HG03064 (cell line): ENCODE results near the gene HDAC4.

ENCODE experiments used
- ATAC-seq: cut with Tn5 transposase; IDR thresholded peaks from one replicate; pipeline ENCODE4 v1.9.1; 2021; ENCODE audit warnings: low read depth; ENCODE audit not compliant: unreplicated experiment

Gene HDAC4

DNA sequence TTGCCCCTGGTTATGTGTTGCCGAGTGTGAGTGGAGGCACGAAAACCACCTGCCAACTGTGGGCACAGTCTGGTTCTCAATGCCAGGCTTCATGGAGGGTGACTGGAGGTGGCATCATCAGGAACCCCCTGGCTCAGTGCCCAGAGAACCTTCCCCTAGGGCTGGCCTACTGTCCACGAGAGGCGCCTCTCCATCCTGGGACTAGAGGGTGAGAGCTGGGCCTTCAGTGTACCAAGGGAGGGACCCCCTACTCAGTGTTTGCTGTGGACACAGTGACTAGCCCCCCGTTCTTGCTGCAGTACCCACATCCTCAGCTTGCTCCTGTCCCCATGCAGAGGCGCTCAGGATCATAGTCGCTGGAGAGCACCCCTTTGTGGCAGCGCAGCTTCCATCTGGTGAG is 202.6 kb downstream of the HDAC4 start:
- ATAC-seq, result no peak

GRCh38 chr2:239197146-239197545 is 203.7 kb downstream of the HDAC4 start:
- no peak for ATAC-seq

DNA sequence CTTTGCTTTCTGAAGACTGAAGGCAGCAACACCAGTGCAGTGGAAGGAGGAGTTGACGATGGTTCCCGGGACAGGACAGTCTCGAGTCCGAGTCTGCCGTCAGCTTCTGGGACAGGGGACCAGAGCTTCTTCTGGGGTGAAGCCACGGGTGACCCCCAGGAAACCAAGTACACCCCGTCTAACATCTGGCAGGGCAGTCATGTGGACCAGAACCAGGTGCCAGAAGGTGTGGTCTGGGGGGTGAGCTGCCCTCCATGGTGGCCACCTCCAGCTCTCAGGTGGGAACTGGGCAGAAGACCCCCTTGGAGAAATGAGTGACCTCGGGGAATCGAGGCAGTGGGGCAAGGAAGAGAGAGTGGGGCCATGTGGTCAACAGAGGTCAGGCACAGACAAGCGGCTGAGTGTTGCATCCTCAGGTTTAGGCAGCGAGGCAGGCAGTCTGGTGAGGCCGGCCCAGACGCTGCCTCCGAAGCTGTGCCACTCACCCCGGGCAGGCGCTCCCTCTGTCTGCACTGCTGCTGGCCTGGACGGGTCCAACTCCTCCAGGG is 204.3 kb downstream of the HDAC4 start:
- ATAC-seq, result no peak

DNA sequence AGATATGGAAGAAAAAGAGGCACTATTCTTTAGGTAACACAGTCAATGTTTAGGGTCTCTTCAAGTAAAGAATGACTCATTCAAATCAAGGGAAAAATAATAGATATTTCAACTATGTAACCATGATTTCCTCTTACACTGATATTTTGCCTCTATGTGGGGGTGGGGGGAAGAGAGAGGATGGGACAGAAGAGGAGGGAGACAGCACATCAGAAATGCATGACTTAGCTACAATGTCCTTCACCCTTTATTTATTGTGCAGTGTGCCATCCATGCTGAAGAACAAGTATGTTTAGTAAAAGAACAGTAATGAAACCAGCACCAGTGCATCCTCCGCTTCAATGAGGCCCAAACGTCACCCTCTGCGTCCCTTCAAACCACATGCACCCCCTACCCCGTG is 204.8 kb downstream of the HDAC4 start:
- ATAC-seq, result no peak

DNA sequence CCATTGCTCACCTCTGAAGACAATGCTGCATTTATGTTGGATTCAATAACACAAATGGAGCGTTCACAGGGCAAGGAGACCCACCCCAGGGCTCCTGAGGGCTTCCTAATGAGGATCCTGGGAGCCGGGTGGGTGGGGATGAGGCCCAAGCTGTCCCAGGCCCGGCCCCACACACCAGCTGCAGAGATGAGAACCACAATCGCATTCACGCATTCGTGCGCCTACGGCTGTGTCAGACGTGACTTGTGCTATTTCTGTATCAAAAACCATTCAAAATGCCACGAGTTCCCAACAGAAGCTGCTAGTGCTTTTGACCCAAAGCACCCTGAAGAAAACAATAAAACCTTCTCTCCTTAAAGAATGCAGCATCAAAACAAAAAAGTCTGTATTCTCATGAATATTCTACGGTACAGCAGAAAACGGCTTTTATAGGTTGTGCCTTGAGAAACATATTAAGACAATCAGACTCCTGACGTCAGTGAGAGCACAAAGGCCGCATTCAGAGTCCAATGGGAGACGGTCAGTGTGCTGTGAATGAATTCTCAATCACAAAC is 205.4 kb downstream of the HDAC4 start:
- ATAC-seq, result no peak

GRCh38 chr2:239194731-239195317 is 206.0 kb downstream of the HDAC4 start:
- no peak for ATAC-seq

DNA sequence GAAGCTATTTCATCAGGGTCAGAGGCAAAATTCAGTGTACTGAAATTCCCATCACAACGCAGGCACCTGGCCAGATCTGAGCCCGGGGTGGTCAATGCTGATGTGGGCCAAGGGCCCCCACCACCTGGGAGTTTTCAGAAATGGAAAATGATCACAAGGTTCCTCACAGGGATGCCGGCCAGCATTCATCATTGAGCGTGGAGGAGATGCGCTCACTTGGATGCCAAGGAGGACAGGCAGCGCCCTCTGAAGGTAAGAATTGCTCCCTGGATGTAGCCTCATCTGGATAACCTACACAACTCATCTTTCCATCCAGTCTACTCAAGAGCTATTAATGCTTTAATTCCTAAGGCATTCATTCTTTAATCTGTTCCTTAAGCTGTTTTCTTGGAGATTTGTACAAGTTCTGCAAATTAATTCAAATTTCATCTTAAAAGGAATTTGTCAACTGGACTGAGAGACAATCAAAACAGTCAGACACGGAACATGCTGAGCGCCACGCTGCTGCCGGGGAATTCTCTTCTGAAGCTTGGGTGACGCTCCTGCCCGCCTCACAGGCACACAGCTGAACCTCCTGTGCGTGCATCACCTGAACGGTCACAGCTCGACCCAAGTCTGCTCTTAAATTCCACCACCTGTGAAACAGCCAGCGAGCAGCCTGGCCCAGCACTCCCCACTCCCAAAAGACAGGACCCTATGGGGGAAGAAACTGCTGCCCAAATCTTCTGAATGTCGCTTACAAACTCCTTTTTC is 206.7 kb downstream of the HDAC4 start:
- ATAC-seq, result no peak

GRCh38 chr2:239193401-239193811 is 207.4 kb downstream of the HDAC4 start:
- ATAC-seq, result no peak

- ATAC-seq, result no peak
These were observed 207.8 kb downstream of the HDAC4 start for GRCh38 chr2:239192975-239193374.

- ATAC-seq, result no peak
These were observed 208.4 kb downstream of the HDAC4 start for GRCh38 chr2:239192456-239192855.

DNA sequence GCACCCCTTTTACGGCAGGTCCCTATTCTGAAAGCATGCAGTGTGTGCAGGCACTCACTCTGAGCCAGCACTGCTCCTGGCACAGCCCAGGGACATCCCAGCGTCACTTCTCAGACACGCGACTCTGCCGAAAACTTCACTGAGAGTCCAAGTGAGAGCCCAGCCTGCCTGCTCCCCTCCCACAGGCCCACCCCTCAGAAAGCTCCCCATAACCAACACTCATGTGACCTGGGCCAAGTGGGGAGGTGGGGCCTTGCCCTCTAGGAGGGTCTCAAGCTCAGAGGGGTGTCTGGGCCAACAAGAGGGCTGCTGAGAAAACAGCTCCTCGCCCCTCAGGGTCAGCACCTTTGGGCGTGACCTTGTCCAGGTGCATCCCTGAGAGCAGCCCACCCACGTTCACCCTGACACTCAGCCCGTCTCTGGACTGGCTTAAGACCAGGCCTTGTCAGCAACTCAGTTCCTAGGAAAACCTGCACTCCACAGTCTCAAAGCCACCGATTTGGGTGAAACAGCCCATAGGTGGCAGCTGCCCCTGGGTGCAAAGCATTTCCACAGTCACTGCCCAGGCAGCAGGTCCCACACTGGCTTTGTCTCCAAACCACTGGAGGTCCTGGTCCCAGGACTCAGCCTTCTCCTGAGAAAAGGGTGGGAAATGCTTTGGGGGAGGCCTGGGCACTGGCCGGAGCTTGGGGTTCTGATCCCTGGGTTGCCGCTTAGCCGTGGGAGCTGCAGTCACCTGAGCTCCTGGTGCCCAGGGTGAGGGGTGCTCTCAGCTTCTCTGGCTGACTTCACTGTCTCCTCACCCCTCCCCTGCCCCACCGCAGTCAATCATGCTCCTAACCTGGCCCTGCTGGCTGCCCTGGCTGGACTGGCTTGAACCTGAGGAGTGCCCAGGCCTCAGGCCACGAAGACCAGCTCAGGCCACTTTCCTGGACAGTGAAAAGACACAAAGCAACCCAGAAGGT is 209.6 kb downstream of the HDAC4 start:
- no peak for ATAC-seq

- ATAC-seq, result no peak
These were observed 210.5 kb downstream of the HDAC4 start for GRCh38 chr2:239190361-239190760.

- no peak for ATAC-seq
These were observed 211.1 kb downstream of the HDAC4 start for GRCh38 chr2:239189711-239190131.

DNA sequence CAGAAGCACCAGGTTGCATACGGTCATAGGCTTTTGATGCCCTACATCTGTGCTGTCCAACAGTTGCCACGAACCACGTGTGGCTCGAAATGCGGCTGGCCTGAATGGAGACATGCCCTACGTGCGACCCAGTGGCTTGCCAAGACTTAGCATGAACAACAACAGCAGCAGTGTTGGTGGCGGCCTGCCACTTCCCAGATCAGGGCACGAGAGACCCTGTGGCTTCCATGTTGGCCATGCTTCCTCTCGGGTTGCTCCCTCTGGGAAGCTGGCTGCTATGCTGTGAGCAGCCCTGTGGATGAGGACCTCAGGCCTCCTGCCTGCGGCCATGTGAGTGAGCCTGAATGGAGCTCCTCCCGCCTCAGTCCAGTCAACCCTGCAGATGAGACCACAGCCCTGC is 212.3 kb downstream of the HDAC4 start:
- no peak for ATAC-seq

GRCh38 chr2:239187464-239188253 is 213.2 kb downstream of the HDAC4 start:
- ATAC-seq, result no peak

GRCh38 chr2:239186516-239187357 is 214.1 kb downstream of the HDAC4 start:
- ATAC-seq, result no peak

DNA sequence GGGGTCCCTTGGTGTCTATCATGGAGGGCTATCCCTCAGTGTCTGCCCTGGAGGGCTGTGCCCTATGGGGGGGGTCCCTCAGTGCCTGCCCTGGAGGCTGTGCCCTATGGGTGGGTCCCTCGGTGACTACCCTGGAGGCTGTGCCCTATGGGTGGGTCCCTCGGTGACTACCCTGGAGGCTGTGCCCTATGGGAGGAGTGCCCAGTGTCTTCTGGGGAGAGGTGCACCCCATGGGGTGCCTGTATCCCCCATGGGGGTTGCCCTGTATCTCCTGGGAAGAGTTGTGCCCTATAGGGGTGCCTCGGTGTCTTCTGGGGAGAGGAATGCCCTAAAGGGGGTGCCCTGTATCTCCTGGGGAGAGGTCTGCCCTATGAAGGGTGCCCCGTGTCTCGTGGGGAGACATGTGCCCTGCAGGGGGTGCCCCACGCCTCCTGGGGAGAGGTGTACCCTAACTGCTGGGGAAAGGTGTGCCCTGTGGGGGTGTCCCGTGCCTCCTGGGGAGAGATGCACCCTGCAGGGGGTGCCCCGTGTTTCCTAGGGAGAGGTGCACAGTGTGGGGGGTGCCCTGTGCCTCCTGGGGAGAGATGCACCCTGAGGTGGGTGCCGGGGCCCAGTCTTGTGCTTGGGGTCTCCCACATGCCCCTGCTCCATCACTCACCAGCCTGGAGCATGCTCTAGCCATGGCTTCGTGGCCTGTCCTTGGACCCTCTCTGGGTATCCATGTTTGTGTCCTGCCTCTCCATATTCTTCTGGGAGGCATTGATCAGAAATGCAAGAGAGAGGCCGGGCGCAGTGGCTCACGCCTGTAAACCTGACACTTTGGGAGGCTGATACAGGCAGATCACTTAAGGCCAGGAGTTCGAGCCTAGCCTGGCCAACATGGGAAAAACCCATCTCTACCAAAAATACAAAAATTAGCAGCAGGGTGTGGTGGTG is 215.6 kb downstream of the HDAC4 start:
- ATAC-seq, result no peak

DNA sequence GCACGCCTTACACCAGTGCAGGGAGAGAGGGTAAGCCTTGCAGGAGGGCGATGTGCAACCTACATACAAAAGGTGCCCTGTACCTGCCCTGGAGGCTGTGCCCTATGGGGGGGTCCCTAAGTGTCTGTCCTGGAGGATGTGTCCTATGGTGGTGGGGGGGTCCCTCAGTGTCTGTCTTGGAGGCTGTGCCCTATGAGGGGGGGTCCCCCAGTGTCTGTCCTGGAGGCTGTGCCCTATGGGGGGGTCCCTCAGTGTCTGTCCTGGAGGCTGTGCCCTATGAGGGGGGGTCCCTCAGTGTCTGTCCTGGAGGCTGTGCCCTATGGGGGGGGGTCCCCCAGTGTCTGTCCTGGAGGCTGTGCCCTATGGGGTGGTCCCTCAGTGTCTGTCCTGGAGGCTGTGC is 216.6 kb downstream of the HDAC4 start:
- no peak for ATAC-seq
